ENCODE data around the gene B9D2.
"Not testable (repeated sequence)": the region's sequence is repeated elsewhere in the genome, so short reads cannot be mapped to it uniquely, and the experiment has no call there.

Gene B9D2

GRCh38 chr19:41371119-41371518, 7.2 kb upstream of the B9D2 start:
- not testable (repeated sequence) for H3K4me3 ChIP-seq (ENCODE audit: low read depth, low read length); H3K36me3 ChIP-seq (ENCODE audit: control insufficient read depth in 2 of 2, insufficient read depth in 1 of 2, low read length in 2 of 2); H3K27ac ChIP-seq (ENCODE audit: extremely low read depth, low read depth, low read length); H3K9me3 ChIP-seq (ENCODE audit: control insufficient read depth, insufficient read depth, low read depth, low read length)
- ChIA-PET POLR2A (interaction anchor here (1.0 to 3.3 kb wide), 2 partner anchors 7 to 9 kb away, joined by 3 to 13 read pairs; partner anchors contain the start of gene B9D2), CTCF (interaction anchor here (0.7 kb wide), 1 partner anchor 347 kb away, joined by 4 read pairs; no protein-coding TSS in a partner anchor)
- peak; percentile 98 for TF ChIP-seq ZNF366 (tag by site-specific recombination; conservative IDR thresholded peaks at IDR 0.05)
- peaks cover 16% of the 10 kb centered on the region for H3K4me1 ChIP-seq (ENCODE audit: control insufficient read depth, insufficient read depth, low read length)

GRCh38 chr19:41369769-41370168, 5.8 kb upstream of the B9D2 start:
- ChIA-PET CTCF (interaction anchor here (0.8 kb wide), 1 partner anchor 19 kb away, joined by 3 read pairs; no protein-coding TSS in a partner anchor), POLR2A (no interaction called here)
- TF ChIP-seq ZNF76 (tag by site-specific recombination; IDR thresholded peaks at IDR 0.05; ENCODE audit: borderline replicate concordance, low read depth) (no peak), ZNF777 (tag by site-specific recombination; IDR thresholded peaks at IDR 0.05; ENCODE audit: borderline replicate concordance) (no peak), KLF8 (tag by site-specific recombination; IDR thresholded peaks at IDR 0.05) (no peak), REPIN1 (tag by site-specific recombination; IDR thresholded peaks at IDR 0.05; ENCODE audit: low read depth) (no peak), ZBTB48 (tag by site-specific recombination; IDR thresholded peaks at IDR 0.05) (no peak), ZNF670 (tag by site-specific recombination; IDR thresholded peaks at IDR 0.05; ENCODE audit: low read depth) (no peak), ZNF280C (tag by site-specific recombination; IDR thresholded peaks at IDR 0.05) (no peak), ZBTB11 (tag by site-specific recombination; conservative IDR thresholded peaks at IDR 0.05; ENCODE audit: low read depth) (no peak), ZNF184 (tag by site-specific recombination; IDR thresholded peaks at IDR 0.05) (no peak), PRDM1 (tag by site-specific recombination; IDR thresholded peaks at IDR 0.05) (no peak), ZBTB7A (tag by site-specific recombination; IDR thresholded peaks at IDR 0.05; ENCODE audit: low read depth) (no peak), ZNF175 (tag by site-specific recombination; IDR thresholded peaks at IDR 0.05) (no peak), ZNF837 (tag by site-specific recombination; IDR thresholded peaks at IDR 0.05) (no peak), ZNF302 (tag by site-specific recombination; IDR thresholded peaks at IDR 0.05; ENCODE audit: low read depth) (no peak), ZNF596 (tag by site-specific recombination; IDR thresholded peaks at IDR 0.05) (no peak), ZSCAN16 (tag by site-specific recombination; IDR thresholded peaks at IDR 0.05) (no peak), ZNF544 (tag by site-specific recombination; IDR thresholded peaks at IDR 0.05) (no peak), AEBP2 (tag by site-specific recombination; IDR thresholded peaks at IDR 0.05; ENCODE audit: borderline replicate concordance) (no peak), SP7 (tag by site-specific recombination; IDR thresholded peaks at IDR 0.05) (no peak)
- Histone ChIP-seq H3K4me1 (ENCODE audit: control insufficient read depth, insufficient read depth, low read length) (peaks cover 14% of the 10 kb centered on the region), H3K27ac (ENCODE audit: extremely low read depth, low read depth, low read length) (no peak overlapping the region), H3K9me3 (ENCODE audit: control insufficient read depth, insufficient read depth, low read depth, low read length) (no peaks in the 10 kb centered on the region), H3K36me3 (ENCODE audit: control insufficient read depth in 2 of 2, insufficient read depth in 1 of 2, low read length in 2 of 2) (no peaks in the 10 kb centered on the region; a peak in 1 of 3 replicates), H3K4me3 (ENCODE audit: low read depth, low read length) (no peak overlapping the region)
